Activated CD4-positive, alpha-beta T cell treated with anti-CD3 and anti-CD28 coated beads for 48 hours (primary cell): ENCODE results near the gene TEAD3.

Source experiments
- DNase-seq: peaks from one replicate; pipeline ENCODE4 v3.0.0-alpha.2; 2020

TEAD3 gene

DNA sequence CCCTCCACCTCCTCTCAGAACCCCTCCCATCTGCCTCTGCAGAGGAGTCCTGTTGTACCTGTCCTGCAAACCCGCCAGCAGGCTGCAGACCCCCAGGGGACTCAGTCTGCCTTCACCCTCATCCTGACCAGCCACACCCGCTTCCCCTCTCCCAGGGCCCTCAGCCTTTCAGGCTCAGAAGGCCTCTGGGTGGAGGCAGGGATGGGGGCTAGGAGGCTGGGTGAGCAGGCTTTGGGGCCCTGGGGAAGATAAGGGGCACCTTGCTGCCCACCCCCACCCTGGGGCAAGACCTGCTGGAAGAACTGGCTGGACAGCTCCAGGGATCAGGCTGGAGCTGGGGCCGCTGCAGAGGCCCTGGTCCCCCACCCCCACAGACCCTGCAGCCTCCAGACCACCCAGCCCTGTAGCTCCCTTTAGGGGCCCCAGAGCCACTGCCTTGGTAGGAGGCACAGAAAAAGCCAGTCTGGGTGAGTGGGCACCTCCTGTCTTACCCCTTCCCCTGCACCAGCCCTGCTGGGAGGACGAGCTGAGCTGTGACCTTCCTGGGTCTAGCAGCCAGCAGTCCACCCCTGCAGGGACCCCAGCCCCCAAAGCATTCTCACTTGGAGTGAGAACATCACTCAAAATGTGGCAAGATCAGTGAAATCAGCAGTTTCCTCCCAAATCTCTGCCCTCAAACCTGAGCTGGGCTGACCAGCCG lies 5.2 kb downstream of the TEAD3 start:
- no peak for DNase-seq

DNA sequence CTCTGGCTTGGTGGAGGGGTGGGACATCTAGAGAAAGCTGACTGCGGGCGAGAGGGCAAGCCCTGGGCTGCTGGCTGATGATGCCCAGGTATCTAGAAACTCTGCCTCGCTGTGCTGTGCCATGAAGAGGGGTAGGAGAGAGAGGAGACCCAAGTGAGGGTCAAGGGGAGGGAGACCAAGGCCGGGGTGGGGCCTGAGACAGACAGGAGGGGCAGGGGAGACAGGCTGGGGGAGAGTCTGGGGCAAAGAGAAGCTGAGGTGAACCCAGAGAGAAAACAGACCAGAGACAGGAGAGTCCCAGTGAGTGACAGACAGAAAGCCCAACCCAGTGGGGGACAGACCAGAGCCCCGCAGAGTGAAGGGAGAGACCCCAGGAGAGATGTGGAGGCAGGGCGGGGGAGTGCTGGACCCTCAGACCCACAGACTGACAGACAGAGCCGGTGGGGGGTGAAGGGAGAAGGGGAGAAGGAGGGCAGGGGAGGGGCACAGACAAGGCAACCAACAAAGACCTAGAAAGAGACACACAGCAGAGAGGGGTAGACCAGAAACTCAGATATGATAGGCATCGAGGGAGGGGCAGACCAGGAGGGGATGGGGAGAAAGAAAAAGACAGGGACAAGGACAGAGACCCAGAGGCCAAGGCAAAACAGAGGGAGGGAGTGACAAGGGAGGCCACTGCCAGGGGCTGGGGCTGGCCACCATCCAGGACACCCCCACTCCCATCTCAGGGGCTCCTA lies 5.9 kb downstream of the TEAD3 start:
- no peak for DNase-seq

DNA sequence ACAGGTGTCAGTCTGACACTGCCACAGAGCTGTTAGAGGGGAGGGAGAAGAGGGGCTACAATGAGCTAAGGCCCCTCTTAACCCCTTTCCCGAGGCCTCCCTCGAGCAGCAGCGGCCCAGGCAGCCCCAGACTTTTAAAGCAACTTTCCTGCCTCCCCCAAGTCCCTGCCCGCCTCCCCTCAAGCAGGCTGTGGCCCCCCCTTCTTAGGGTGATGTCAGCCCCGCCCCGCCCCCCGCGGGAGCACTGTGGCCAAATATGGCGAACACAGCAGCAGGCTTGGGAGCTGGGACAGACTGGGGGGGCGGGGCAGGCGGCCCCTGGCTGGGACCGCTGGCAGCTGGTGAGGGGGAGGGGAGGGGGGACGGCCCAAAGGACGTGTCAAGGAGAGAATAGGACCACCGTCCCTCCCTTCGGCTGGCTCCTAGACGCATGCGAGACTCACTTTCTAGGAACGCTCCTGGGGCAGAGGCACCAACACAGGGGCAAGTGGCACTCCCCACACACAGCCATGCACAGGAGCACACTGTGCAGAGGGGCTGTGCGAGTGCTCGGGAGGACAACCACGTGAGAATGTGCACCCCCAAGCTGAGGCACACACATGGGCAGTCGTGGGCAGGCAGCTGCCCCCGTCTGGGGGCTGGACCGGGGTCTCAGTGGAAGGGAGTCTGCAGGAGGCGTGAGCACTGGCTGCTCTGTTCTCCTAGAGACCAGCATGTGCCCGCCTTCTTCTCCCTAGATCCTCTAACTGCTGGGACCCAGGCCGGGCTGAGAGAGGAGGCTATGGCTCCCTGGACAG lies 6.7 kb downstream of the TEAD3 start:
- no peak for DNase-seq

DNA sequence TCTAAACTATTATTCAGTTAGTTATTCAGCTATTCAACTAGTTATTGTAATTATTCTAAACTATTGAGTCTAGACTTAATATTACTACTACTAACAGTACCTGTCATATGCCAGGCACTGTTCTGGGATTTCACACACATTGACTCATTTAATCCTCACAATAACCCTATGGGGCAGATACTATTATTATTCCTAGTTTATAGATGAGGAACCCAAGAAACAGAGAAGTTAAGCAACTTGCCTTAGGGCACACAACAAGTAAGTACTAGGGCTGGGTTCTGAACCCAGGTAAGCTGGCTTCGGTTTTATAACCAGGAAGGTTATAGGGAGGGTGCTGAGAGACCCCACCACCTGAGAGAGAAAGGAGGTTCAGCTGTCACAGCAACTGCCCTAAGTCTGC lies 7.8 kb downstream of the TEAD3 start:
- DNase-seq, result no peak

DNA sequence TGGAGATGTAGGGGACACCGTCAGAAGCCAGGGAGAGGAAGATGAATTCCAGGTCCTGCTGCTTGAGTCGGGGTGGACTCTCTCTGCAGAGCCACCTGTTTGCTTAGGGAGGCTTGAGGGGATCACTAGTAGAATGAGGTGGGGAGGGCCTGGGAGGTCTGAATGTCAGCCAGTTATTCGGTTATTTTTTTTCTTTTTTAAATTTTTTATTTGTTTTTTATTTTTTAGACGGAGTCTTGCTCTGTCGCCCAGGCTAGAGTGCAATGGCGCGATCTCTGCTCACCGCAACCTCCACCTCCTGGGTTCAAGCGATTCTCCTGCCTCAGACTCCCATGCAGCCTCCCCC lies 8.4 kb downstream of the TEAD3 start:
- no peak for DNase-seq

DNA sequence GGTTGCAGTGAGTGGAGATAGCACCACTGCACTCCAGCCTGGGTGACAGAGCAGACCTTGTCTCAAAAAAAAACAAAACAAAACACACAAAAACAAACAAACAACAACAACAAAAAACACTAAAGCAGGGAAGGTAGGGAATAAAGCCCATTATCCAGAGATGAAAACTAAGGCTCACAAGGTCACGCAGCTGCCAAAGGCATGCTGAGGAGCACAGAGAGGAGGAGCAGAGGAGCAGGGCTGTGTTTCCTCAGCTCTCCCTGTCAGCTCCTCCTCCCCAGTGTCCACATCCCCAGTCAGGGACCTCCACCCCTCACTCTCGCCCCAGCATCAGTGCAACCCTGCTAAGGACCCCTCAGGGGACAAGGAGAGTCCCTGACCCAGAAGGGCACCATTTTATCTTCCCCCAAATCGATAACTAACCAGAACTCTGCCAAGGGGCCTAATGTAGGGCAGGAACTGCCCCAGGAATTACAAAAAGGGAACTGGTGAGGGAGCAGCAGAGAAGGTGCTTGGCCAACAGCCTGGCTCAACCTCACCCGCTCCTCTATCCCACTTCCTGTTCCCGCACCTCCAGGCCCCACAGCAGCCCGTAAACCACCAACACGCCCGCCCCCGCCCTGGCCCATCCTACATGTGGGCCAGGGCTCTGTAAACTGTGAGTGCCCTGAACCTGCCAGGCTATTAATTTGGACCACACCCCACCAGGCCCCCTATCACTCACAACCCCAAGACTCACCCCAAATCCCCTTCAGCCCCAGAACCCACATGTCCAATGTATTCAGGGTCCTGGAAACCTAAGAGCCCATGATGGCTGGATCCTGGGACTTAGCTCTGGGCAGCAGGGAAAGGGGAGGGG lies 9.0 kb downstream of the TEAD3 start:
- DNase-seq, result no peak

DNA sequence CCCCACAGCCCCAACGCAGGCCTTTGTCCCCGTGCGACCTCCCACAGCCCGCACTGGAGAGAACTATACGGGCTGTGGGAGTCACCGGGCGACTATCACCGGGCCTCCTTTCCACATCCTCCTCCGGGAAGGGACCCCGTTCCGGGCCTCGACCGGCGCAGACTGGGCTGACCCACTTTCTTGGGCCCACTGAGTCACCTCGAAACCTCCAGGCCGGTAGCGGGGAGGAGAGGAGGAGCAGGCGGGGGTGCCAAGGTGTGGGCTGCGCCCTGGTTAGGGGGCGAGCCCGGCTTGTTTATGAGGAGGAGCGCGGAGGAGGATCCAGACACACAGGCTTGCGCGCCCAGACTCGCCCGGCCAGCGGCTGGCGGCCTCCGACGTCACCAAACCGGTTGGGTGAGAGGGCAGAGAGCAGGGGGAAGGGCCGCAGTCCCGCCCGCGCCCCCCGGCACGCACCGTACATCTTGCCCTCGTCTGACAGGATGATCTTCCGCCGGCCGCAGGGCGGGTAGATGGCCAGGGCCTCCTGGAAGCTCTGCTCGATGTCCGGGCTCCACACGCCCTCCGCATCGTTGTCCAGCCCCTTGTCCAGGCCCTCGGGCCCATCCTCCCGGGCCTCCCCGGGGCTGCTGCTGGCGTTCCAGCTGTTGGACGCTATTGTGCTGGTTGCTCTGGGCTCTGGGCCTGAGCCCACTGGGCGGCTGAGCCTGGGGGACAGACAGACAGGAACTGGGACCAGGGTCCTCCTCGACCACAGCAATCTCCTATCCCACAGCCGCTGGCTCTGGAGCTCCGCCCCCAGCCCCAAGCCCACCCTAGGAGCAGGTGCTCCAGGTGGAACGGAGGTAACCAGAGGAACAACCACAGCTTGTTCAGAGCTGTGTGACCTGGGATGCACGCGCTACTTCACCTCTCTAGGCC lies 10.6 kb downstream of the TEAD3 start:
- no peak for DNase-seq

DNA sequence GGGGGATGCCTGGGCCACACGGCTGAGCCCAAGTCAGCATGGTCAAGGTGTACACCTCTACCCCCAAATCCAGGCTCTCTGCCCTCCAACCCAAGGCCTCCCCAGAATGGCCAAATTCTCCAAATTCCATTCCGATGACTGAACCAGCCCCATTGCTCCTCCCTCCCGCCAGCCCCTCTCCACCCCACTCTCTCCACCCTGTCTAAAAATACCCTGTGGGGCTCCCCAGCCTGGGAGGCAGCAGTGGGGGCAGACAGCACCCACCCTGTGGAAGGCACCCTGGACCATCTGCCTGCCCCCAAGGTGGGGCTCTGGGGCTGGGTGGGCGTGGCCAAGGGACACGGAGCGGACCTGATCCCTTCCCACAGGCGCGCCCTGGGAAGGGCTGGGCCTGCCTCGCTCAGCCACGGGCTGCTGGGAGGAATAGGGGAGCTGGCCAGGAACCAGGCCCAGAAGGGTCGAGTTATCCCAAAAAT lies 11.4 kb downstream of the TEAD3 start:
- DNase-seq, result no peak

DNA sequence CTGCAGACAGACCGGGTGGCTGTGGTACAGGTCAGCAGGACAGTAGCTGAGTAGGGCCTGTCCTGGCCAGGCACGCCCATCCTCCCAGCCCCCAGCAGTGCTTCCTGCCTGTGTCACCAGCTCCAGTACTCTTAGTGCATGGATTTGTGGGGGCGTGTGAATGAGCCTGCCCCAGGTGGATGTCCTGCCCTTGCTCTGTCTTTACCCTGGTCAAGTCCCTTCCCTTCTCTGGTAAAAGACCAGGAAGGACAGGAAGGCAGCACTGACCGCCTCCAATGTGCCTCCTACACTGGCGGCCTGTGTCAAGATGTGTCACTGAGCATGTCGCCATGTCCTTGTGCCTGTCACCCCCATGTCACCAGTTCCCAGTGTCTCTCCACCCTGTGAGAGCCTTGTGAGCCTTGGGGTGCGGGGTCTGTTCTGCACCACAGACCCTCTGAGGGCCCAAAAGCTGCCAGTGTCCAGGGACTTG lies 11.9 kb downstream of the TEAD3 start:
- no peak for DNase-seq

DNA sequence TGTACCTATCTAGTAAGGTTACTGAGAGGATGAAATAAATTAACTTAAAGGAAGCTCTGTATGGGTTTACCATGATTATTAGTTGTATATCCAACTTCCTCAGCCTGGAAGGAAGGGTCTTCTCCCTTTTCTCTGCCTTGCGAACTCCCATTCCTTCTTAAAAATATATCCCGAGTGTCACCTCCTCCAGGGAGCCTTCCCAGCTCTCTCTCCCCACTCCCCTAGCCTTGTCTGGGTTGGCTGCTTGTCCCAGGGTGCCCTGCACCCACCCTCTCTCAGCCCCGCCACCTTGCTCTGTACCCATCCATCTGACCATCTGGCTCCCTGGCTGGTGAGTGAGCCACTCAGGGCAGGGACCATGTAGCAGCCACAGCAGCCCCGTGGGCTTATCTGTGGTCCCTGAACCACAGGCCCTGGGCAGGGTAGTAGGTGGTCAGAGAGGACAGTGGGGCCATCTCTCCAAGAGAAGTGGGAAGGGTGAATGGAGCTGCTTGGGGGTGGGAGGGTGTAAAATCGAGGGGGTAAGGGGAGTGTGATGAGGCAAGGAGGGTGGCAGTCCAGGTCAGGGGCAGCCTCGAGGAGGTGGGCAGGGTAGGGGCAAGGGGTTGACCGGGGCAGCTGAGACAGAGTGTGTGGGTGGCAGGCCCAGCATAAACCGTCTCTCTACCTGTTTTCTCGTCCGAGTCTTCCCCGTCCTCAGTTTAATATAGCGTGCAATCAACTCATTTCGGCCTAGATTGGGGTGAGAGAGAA lies 12.8 kb downstream of the TEAD3 start:
- no peak for DNase-seq

DNA sequence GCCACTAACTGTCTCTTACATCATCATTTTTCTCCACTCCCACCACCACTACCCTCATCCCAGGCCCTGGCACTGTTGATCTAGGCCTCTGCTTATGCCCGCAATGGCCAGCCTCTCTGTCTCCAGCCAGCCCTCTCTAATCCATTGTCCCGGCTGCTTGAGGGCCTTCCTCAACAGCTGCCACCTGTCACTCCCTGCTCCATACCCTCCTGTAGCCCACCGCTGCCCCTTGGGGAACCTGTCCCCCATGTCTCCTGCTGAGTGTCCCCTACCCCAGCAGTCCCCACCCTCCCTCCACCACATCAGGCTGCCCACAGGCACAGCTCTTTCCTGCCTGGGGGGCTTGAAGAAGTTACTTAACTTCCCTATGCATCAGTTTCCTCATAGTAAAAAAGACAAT lies 13.4 kb downstream of the TEAD3 start:
- no peak for DNase-seq

DNA sequence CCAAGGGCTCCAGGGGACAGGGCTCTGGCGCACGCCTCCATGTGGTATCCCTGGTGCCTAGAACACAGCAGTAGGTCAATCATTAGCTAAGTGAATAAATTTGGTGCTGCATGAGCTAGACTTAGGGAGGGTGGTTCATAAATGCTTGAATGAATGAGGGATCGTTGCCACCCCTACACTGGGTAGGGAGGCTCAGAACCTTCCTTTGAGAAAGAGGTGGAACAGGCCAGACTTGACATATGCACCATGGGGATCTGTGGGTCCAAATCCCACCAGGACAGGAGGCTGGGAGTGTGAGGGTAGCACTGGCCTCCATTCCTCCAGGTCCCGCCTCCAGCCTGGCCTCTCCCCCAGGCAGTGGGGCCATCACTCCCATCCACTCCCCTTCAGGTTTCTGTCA lies 13.8 kb downstream of the TEAD3 start:
- no peak for DNase-seq

DNA sequence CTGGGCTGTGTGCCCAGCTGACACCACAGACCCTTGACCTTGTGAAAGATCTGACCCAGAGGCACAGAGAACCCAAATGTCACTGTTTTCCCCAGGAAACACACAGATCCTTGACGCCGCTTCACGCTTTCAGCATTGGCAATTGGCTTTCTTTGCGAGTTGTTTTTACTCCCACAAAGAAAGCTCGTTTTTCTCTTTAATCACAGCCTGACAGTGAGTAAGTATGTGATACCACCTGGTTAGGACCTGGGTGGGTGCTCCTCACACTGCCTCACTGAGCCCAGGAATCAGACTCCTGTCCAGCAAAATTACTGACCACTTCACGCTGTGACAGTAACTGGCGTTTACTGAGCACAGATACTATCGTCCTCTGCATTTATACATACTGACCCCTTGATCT lies 15.7 kb downstream of the TEAD3 start:
- DNase-seq, result no peak

DNA sequence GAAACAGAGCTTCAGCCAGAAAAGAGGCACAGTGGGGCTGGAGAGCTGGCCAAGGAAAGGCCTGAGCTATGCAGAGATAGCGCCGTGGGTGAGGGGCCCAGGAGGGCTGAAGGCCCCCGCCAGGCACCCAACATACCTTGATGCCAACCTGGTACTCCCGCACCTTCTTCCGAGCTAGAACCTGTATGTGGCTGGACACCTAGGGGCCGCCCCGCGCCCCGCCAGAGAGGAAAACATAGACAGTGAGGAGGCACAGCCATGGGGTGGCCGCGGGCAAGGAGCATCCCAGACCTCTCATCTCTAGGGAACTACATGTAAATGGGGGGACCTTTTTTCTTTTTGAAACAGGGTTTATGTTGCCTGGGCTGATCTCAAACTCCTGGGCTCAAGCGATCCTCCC lies 16.7 kb downstream of the TEAD3 start:
- no peak for DNase-seq

DNA sequence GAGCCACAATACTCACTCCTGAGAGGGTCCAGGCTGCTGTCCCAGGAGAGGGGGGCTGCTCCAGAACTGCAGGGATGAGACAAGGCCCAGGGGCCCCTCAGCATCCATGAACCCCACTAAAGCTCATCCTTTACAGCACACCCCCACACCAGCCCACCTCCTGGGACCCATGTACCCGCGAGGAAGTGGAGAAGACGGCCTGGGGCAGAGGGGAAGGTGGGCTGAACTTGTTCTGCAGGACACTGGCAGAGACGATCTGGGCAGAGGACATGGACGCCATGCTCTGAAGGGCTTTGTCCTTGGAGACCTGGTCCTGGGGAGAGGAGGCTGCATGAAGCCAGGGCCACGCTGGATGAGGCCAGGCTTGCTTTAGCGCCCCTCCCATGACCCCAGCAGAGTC lies 18.6 kb downstream of the TEAD3 start:
- no peak for DNase-seq

DNA sequence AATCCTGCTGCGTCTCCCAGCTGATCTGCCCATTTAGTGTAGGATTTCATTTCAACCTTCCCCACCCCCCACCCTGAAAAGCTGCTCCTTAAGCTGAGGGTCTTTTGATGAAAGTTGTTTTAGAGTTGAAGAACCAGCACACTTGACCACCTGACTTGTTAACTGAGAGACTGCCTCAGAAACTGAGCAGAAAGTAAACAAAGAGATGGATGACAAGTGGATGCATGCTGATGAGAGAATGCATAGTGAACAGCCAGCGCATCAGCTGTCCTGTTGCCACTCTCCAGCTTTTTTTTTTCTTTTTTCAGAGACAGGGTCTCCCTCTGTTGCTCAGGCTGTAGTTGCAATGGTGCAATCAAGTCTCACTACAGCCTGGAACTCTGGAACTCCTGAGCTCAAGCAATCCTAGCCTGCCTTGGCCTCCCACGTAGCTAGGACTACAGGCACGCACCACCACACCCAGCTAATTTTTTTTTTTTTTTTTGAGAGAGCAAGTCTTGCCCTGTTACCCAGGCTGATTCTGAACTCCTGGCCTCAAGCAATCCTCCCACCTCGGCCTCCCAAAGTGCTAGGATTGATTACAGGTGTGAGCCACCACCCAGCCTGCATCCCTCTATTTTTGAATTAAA lies 19.2 kb downstream of the TEAD3 start:
- no peak for DNase-seq

DNA sequence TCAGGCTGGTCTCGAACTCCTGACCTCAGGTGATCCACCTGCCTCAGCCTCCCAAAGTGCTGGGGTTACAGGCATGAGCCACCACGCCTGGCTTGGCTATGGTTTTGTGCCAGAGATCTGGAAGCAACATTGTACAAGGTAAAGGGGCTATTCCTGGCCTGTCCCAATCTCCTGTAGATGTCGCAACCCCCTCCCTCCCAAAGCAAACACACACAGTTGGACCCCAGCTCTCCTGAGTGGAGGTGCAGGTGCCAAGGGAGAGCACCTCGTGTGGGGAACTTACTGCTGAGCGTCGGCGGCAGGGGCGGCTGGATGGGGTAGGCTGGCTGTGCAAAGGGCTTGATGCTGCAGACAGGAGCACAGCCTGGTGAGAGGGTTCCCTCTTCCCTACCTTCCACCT lies 19.9 kb downstream of the TEAD3 start:
- no peak for DNase-seq

DNA sequence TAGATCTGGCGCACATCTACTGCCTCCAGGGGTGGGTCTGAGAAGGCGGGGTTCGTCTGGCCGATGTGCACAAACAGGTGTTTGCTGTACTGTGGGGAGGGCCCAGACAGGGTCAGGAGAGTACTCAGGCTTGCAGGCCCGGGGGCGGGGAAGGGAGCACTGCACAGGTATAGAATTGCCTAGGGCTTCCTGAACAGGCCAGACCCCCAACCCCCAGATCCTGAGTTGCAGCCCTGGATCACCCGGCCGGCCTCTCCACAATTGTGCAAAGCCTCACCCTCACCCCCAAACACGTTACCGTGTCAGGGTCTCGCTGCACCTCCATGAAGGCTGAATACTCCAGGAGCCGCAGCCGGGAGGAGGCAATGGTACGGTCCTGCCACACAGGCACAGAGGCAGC lies 20.9 kb downstream of the TEAD3 start:
- no peak for DNase-seq

DNA sequence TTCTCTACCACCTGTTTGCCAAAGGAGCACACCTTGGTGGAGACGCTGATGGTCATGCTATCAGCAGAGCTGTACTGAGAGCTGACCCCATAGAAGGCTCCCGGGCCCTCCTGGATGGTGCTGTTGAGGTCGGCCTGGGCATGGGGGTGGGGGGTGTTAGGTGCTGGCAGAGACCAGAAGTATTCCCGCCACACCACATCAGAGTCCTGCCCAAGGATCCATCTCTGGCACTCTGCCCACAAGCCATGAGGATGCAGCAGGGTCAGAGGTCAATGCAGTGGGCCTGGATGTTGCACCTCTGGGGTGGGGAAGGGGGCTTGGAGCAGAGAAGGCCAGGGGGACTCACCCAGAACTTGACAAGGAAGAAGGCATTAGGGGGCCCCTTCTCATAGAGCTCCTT lies 21.3 kb downstream of the TEAD3 start:
- no peak for DNase-seq

DNA sequence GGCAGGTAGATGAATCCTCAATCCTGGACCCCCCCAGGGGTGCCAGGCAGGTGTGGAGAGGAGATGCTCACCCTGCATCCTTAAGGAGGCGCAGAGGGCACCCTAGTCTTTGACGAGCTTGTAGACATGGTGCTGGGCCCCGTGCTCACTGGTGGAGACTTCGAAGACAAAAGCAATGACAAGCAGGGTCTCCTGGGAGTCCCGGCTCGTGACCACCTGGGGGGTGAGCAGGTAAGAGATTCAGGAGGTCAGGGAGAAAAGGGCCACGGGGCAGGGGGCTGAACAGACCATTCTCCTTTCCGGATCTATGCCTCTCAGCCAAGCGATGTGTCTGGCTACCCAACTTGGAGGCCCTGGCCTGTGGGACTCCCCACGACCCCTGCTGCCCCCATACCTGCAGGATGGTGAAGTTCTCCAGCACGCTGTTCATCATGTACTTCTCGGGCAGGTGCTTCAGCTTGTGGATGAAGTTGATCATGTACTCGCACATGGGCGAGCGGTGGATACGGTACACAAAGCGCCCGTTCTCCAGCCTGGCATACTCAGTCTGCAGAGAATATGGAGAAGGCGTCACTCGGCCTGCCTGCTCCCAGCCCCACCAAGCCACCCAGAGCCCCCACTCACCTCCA lies 21.8 kb downstream of the TEAD3 start:
- no peak for DNase-seq
